HEK293 (cell line): ENCODE data around the gene METTL25B.

Experiments used
- CTCF ChIA-PET: fragments of 350-600 bp; formaldehyde crosslinking; extraction: SDS; loops from one replicate; lab custom pipeline; 2021; ENCODE audit warnings: antibody characterized with exemption; lab: Yijun Ruan, JAX
- POLR2A ChIA-PET: fragments of 300-600 bp; formaldehyde crosslinking; extraction: SDS; loops from one replicate; lab custom pipeline; 2020; ENCODE audit warnings: antibody characterized with exemption, inconsistent platforms; lab: Yijun Ruan, JAX
- H3K27ac ChIP-seq: fragments of 200-500 bp; sonication (Bioruptor generic); 2 replicates; pipeline ENCODE4 v1.5.1; 2014; ENCODE audit warnings: low read depth, low read length, control low read depth, inconsistent platforms; ENCODE audit errors: extremely low read depth
- H3K36me3 ChIP-seq, 2 experiments: fragments of 200-500 bp in 1 of 2; sonication (Bioruptor generic) in 1 of 2; 1 replicate in 1 of 2; 2 replicates in 1 of 2; pipeline ENCODE4 v1.5.1; 2014 to 2017; ENCODE audit warnings: inconsistent platforms in 2 of 2, low read length in 2 of 2; ENCODE audit not compliant: control insufficient read depth in 2 of 2, insufficient read depth in 1 of 2
- H3K4me1 ChIP-seq: fragments of 200-500 bp; sonication (Bioruptor generic); 2 replicates; pipeline ENCODE4 v1.5.1; 2014; ENCODE audit warnings: mild to moderate bottlenecking, low read length, inconsistent platforms; ENCODE audit not compliant: control insufficient read depth, insufficient read depth
- H3K4me3 ChIP-seq: 2 replicates; pipeline ENCODE4 v1.5.1; 2011; ENCODE audit warnings: low read depth, mild to moderate bottlenecking, control low read depth, low read length, moderate library complexity
- H3K9me3 ChIP-seq: fragments of 200-500 bp; sonication (Bioruptor generic); 2 replicates; pipeline ENCODE4 v1.5.1; 2014; ENCODE audit warnings: low read depth, low read length, inconsistent platforms; ENCODE audit not compliant: control insufficient read depth, insufficient read depth
- EGR2 ChIP-seq: fragments of 450-650 bp; formaldehyde crosslinking; IDR thresholded peaks from 2 replicates; pipeline ENCODE4 v1.5.1; 2016; ENCODE audit warnings: low read depth, missing biosample characterization, missing genetic modification characterization
- KLF1 ChIP-seq: fragments of 450-650 bp; formaldehyde crosslinking; IDR thresholded peaks from 2 replicates; pipeline ENCODE4 v1.5.1; 2016; ENCODE audit warnings: missing biosample characterization, missing genetic modification characterization
- KLF17 ChIP-seq: fragments of 450-650 bp; formaldehyde crosslinking; IDR thresholded peaks from 2 replicates; pipeline ENCODE4 v1.5.1; 2016; ENCODE audit warnings: missing biosample characterization, missing genetic modification characterization
- SCRT1 ChIP-seq: fragments of 450-650 bp; formaldehyde crosslinking; IDR thresholded peaks from 2 replicates; pipeline ENCODE4 v1.5.1; 2016; ENCODE audit warnings: missing biosample characterization, missing genetic modification characterization, borderline replicate concordance
- SP2 ChIP-seq: fragments of 450-650 bp; formaldehyde crosslinking; IDR thresholded peaks from 2 replicates; pipeline ENCODE4 v1.5.1; 2016; ENCODE audit warnings: missing biosample characterization, missing genetic modification characterization
- SP3 ChIP-seq: fragments of 450-650 bp; formaldehyde crosslinking; IDR thresholded peaks from 2 replicates; pipeline ENCODE4 v1.5.1; 2016; ENCODE audit warnings: missing biosample characterization, missing genetic modification characterization
- ZBTB17 ChIP-seq: fragments of 450-650 bp; formaldehyde crosslinking; IDR thresholded peaks from 2 replicates; pipeline ENCODE4 v1.5.1; 2016; ENCODE audit warnings: missing biosample characterization, missing genetic modification characterization
- ZBTB21 ChIP-seq: fragments of 450-650 bp; formaldehyde crosslinking; IDR thresholded peaks from 2 replicates; pipeline ENCODE4 v1.5.1; 2017; ENCODE audit warnings: missing biosample characterization, missing genetic modification characterization
- ZFP3 ChIP-seq: fragments of 450-650 bp; formaldehyde crosslinking; IDR thresholded peaks from 2 replicates; pipeline ENCODE4 v1.5.1; 2016; ENCODE audit warnings: low read depth, missing biosample characterization, missing genetic modification characterization
- ZNF155 ChIP-seq: fragments of 450-650 bp; formaldehyde crosslinking; IDR thresholded peaks from 2 replicates; pipeline ENCODE4 v1.5.1; 2016; ENCODE audit warnings: missing biosample characterization, missing genetic modification characterization
- ZNF174 ChIP-seq: fragments of 450-650 bp; formaldehyde crosslinking; IDR thresholded peaks from 2 replicates; pipeline ENCODE4 v1.5.0; 2017; ENCODE audit warnings: missing biosample characterization, mild to moderate bottlenecking, missing genetic modification characterization
- ZNF2 ChIP-seq: fragments of 450-650 bp; formaldehyde crosslinking; IDR thresholded peaks from 2 replicates; pipeline ENCODE4 v1.5.1; 2016; ENCODE audit warnings: missing biosample characterization, missing genetic modification characterization
- ZNF274 ChIP-seq, 2 experiments: fragments of 200-500 bp in 1 of 2; fragments of 450-650 bp in 1 of 2; sonication (Bioruptor generic) in 1 of 2; formaldehyde crosslinking in 1 of 2; IDR thresholded peaks; 2 replicates each; pipeline versions ENCODE4 v1.5.1 to v1.6.1; 2014 to 2016; ENCODE audit warnings: borderline replicate concordance in 1 of 2, inconsistent platforms in 1 of 2, low read length in 1 of 2, missing biosample characterization in 1 of 2, missing genetic modification characterization in 1 of 2
- ZNF366 ChIP-seq: fragments of 450-650 bp; formaldehyde crosslinking; conservative IDR thresholded peaks from 2 replicates; pipeline ENCODE4 v1.5.1; 2016; ENCODE audit warnings: missing biosample characterization, missing genetic modification characterization
- ZNF394 ChIP-seq: fragments of 450-650 bp; formaldehyde crosslinking; IDR thresholded peaks from 2 replicates; pipeline ENCODE4 v1.5.1; 2016; ENCODE audit warnings: missing biosample characterization, missing genetic modification characterization, mild to moderate bottlenecking, moderate library complexity, borderline replicate concordance
- ZNF518A ChIP-seq: fragments of 450-650 bp; formaldehyde crosslinking; conservative IDR thresholded peaks from 2 replicates; pipeline ENCODE4 v1.5.1; 2016; ENCODE audit warnings: low read depth, missing biosample characterization, missing genetic modification characterization
- ZNF530 ChIP-seq: fragments of 450-650 bp; formaldehyde crosslinking; IDR thresholded peaks from 2 replicates; pipeline ENCODE4 v1.5.1; 2016; ENCODE audit warnings: low read depth, missing biosample characterization, missing genetic modification characterization
- ZNF624 ChIP-seq: fragments of 450-650 bp; formaldehyde crosslinking; IDR thresholded peaks from 2 replicates; pipeline ENCODE4 v1.5.1; 2017; ENCODE audit warnings: missing biosample characterization, missing genetic modification characterization
- ZNF658 ChIP-seq: fragments of 450-650 bp; formaldehyde crosslinking; IDR thresholded peaks from 2 replicates; pipeline ENCODE4; 2016; ENCODE audit warnings: missing biosample characterization, missing genetic modification characterization
- ZNF670 ChIP-seq: fragments of 450-650 bp; formaldehyde crosslinking; IDR thresholded peaks from 2 replicates; pipeline ENCODE4 v1.5.1; 2016; ENCODE audit warnings: missing biosample characterization, missing genetic modification characterization, low read depth
- ZNF701 ChIP-seq: fragments of 450-650 bp; formaldehyde crosslinking; IDR thresholded peaks from 2 replicates; pipeline ENCODE4 v1.5.1; 2016; ENCODE audit warnings: missing biosample characterization, missing genetic modification characterization
- ZNF768 ChIP-seq: fragments of 450-650 bp; formaldehyde crosslinking; IDR thresholded peaks from 2 replicates; pipeline ENCODE4 v1.5.1; 2018; ENCODE audit warnings: missing biosample characterization, mild to moderate bottlenecking, missing genetic modification characterization
- ZSCAN30 ChIP-seq: fragments of 450-650 bp; IDR thresholded peaks from 2 replicates; pipeline ENCODE4 v1.5.1; 2018; ENCODE audit warnings: missing biosample characterization, mild to moderate bottlenecking, missing genetic modification characterization, moderate library complexity
- TF ChIP-seq, protein P1 (sequence below): fragments of 450-650 bp; formaldehyde crosslinking; IDR thresholded peaks from 2 replicates; pipeline ENCODE4 v1.5.1; 2016; ENCODE audit warnings: missing biosample characterization, missing genetic modification characterization
- TF ChIP-seq, protein P2 (sequence below): fragments of 450-650 bp; formaldehyde crosslinking; IDR thresholded peaks from 2 replicates; pipeline ENCODE4 v1.5.1; 2016; ENCODE audit warnings: missing biosample characterization, missing genetic modification characterization
- TF ChIP-seq, protein P3 (sequence below): fragments of 450-650 bp; formaldehyde crosslinking; IDR thresholded peaks from 2 replicates; pipeline ENCODE4 v1.5.1; 2016; ENCODE audit warnings: missing biosample characterization, missing genetic modification characterization

The METTL25B gene

GRCh38 chr1:156766298-156767100 is 38.2 kb downstream of the METTL25B start:
- Histone ChIP-seq H3K4me3 (peak overlapping the region; percentile 45), H3K4me1 (peaks cover 4% of the 10 kb centered on the region; the same call in 1 of the 2 replicates), H3K9me3 (no peaks in the 10 kb centered on the region), H3K27ac (peak overlapping the region; percentile 42), H3K36me3 (peaks cover 4 to 29% of the 10 kb centered on the region in 2 experiments; a peak in 2 of 3 replicates)
- ChIA-PET POLR2A (interaction anchor here (0.5 to 3.9 kb wide), 14 partner anchors 10 to 93 kb away, joined by 3 to 110 read pairs (median 6); partner anchors contain the start of genes HDGF, ISG20L2, METTL25B and MRPL24), CTCF (interaction anchor here (0.8 to 5.0 kb wide), 6 partner anchors 10 to 94 kb away, joined by 3 to 28 read pairs (median 6); partner anchors contain the start of genes ISG20L2, METTL25B and NTRK1)
- TF ChIP-seq ZNF658 (tag by site-specific recombination) (no peak), ZNF394 (tag by site-specific recombination) (no peak), KLF1 (no peak), EGR2 (tag by site-specific recombination) (no peak), ZNF670 (tag by site-specific recombination) (no peak), ZNF624 (tag by site-specific recombination) (no peak), ZFP3 (tag by site-specific recombination) (no peak), ZNF274 (IDR thresholded peaks at IDR 0.05; ENCODE audit: low read length) (no peak), ZNF274 (tag by site-specific recombination; IDR thresholded peaks at IDR 0.05; ENCODE audit: borderline replicate concordance) (no peak), ZNF174 (tag by site-specific recombination) (no peak), SCRT1 (tag by site-specific recombination) (no peak), ZNF518A (tag by site-specific recombination) (no peak), ZNF768 (tag by site-specific recombination) (no peak), ZNF530 (tag by site-specific recombination) (no peak), ZSCAN30 (no peak), ZNF366 (tag by site-specific recombination) (no peak), SP3 (tag by site-specific recombination) (no peak), SP2 (no peak), ZNF155 (tag by site-specific recombination) (no peak), ZNF701 (no peak), ZNF2 (tag by site-specific recombination) (no peak), KLF17 (no peak), ZBTB21 (0 out of 2 replicates have a peak, but pooled peaks have one; percentile 55), ZBTB17 (tag by site-specific recombination) (peak; percentile 76)
- TF ChIP-seq, protein P1, sequence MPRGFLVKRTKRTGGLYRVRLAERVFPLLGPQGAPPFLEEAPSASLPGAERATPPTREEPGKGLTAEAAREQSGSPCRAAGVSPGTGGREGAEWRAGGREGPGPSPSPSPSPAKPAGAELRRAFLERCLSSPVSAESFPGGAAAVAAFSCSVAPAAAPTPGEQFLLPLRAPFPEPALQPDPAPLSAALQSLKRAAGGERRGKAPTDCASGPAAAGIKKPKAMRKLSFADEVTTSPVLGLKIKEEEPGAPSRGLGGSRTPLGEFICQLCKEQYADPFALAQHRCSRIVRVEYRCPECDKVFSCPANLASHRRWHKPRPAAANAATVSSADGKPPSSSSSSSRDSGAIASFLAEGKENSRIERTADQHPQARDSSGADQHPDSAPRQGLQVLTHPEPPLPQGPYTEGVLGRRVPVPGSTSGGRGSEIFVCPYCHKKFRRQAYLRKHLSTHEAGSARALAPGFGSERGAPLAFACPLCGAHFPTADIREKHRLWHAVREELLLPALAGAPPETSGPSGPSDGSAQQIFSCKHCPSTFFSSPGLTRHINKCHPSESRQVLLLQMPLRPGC (tag by site-specific recombination) = no peak; the same call in 1 of the 2 replicates
- TF ChIP-seq, protein P2, sequence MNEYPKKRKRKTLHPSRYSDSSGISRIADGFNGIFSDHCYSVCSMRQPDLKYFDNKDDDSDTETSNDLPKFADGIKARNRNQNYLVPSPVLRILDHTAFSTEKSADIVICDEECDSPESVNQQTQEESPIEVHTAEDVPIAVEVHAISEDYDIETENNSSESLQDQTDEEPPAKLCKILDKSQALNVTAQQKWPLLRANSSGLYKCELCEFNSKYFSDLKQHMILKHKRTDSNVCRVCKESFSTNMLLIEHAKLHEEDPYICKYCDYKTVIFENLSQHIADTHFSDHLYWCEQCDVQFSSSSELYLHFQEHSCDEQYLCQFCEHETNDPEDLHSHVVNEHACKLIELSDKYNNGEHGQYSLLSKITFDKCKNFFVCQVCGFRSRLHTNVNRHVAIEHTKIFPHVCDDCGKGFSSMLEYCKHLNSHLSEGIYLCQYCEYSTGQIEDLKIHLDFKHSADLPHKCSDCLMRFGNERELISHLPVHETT (tag by site-specific recombination) = no peak
- TF ChIP-seq, protein P3, sequence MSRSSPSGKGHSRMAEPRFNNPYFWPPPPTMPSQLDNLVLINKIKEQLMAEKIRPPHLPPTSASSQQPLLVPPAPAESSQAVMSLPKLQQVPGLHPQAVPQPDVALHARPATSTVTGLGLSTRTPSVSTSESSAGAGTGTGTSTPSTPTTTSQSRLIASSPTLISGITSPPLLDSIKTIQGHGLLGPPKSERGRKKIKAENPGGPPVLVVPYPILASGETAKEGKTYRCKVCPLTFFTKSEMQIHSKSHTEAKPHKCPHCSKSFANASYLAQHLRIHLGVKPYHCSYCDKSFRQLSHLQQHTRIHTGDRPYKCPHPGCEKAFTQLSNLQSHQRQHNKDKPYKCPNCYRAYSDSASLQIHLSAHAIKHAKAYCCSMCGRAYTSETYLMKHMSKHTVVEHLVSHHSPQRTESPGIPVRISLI = no peak
